ENCODE data around the gene CFAP74. TPM values are rescaled to one million over a fixed set of nuclear protein-coding genes. Genes with fewer than 3 reads are reported as not detected.
A peak's percentile ranks its signal among the peaks of the same experiment; 100 is the strongest.

CFAP74 gene, protein sequence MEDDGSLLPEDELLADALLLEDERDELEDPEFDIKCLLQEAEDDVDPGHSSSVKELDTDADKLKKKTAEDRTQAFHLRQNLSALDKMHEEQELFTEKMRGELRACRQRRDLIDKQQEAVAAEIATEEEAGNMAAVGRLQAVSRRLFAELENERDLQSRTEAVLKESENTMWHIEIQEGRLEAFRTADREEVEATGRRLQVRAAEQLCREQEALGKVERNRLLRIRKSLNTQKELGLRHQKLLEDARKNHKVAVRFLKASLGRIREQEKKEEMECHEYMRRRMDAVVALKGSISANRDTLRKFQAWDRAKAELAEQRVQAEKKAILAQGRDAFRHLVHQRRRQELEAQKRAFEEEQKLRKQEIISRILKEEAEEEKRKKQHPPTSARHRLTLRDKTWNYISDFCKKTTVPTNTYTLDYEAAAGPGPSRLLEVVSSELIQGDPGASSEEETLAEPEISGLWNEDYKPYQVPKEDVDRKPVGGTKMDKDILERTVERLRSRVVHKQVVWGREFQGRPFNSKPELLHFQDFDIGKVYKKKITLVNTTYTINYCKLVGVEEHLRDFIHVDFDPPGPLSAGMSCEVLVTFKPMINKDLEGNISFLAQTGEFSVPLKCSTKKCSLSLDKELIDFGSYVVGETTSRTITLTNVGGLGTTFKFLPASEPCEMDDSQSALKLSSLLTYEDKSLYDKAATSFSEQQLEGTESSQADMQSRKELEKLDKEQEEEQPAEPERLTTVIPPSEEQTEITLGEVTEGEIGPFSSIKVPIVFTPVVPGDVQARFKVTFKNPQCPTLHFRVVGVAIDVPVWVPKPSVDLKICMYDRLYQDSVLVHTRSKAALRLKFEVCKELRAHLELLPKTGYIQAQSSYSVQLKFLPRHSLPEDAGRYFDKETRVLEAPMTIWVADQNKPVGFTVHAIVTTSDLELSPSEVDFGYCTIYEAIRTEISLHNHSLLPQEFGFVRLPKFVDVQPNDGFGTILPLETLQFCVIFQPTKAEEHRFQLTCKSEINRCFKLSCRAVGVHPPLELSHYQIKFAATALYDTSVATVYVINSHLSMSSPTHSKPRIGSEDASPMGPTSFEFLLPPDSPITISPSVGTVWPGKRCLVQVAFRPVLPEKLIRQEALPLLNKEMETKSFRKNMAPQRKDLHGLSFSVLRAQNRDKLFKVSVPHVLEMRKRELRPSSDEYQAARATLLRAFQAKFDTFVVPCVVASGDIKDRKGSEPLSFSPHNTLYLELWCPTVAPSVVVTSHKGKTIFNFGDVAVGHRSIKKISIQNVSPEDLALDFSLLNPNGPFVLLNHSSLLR (N-terminal part only)
- total RNA-seq = 1 to 10 TPM in 1 of 2 donors, not detected in 1; 9.1 TPM

DNA sequence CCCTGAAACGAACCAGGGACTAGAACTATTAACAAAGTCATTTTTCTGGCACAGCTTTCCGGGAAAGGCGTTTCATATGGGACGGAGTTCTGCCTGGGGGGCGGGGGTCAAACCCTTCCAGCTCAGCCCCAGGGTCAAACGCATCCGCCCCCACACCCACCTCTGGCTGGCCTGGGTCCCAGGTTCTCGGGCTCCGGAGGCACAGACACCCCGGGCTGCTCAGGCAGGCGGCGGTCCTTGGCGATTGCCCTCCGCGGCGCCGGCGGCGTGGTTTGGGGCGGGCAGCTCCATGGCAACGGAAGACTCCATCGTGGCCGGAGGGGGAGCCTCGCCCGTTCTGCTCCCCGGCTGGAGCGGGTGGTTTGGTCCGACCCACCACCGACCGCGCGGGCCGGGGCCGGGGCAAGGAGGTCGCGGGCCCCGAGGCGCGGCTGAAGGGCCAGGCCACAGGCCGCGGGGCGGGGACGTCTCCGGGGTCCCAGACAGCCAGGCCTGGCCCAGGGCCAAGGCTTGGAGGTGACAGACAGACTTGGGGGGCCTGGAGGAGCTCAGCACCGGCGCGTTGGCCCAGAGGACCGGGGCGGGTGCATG is at the start of gene CFAP74:
CFAP74 (minus strand) TSS at position 246 of the 591 bp plus-strand sequence. CDS start 12,830 bp downstream, outside the sequence.
- Histone ChIP-seq H3K36me3 (no peaks in the 10 kb centered on the region), H3K9me3 (no peaks in the 10 kb centered on the region), H3K4me1 (replicated peaks) (no peaks in the 10 kb centered on the region), H3K27me3 (replicated peaks; ENCODE audit: insufficient read depth) (no peaks in the 10 kb centered on the region), H3K4me3 (peak within 1 kb of the TSS in 1 of 2 donors; percentile 15), H3K27ac (no peak within 1 kb of the TSS)
- 7% methylated on average over 42 of the region's 49 CpGs for WGBS
- intact Hi-C loops (cut with DNase I) = no loop called here
- TF ChIP-seq, protein P1, sequence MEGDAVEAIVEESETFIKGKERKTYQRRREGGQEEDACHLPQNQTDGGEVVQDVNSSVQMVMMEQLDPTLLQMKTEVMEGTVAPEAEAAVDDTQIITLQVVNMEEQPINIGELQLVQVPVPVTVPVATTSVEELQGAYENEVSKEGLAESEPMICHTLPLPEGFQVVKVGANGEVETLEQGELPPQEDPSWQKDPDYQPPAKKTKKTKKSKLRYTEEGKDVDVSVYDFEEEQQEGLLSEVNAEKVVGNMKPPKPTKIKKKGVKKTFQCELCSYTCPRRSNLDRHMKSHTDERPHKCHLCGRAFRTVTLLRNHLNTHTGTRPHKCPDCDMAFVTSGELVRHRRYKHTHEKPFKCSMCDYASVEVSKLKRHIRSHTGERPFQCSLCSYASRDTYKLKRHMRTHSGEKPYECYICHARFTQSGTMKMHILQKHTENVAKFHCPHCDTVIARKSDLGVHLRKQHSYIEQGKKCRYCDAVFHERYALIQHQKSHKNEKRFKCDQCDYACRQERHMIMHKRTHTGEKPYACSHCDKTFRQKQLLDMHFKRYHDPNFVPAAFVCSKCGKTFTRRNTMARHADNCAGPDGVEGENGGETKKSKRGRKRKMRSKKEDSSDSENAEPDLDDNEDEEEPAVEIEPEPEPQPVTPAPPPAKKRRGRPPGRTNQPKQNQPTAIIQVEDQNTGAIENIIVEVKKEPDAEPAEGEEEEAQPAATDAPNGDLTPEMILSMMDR (IDR thresholded peaks at IDR 0.05) = no peak
- TF ChIP-seq POLR2AphosphoS5 (IDR thresholded peaks at IDR 0.05) (no peak), POLR2A (IDR thresholded peaks at IDR 0.05) (no peak)
- DNase-seq (ENCODE audit: low spot score) = no peak

DNA sequence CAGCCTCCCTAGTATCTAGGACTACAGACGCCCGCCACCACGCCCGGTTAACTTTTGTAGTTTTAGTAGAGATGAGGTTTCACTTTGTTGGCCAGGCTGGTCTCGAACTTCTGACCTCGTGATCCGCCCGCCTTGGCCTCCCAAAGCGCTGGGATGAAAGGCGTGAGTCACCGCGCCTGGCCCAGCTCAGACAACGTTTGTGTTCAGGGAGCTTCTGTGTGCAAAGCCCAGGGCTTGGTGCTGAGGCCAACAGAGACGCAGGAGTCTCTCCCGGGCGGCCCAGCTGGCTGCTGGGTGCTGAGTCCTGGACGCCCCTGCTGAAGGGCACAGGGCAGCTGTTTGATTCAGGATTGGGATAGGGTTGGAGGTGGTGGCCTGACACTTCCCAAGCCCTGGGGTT is 49.6 kb upstream of the CFAP74 start:
- Histone ChIP-seq H3K4me3 (no peak overlapping the region), H3K27me3 (replicated peaks; ENCODE audit: insufficient read depth) (no peaks in the 10 kb centered on the region), H3K4me1 (replicated peaks) (no peaks in the 10 kb centered on the region), H3K36me3 (no peaks in the 10 kb centered on the region), H3K27ac (no peak overlapping the region), H3K9me3 (no peaks in the 10 kb centered on the region)
- DNase-seq (ENCODE audit: low spot score) = no peak
- 87% methylated on average over 17 of the region's 17 CpGs for WGBS
- intact Hi-C loops (cut with DNase I) = no loop called here
- TF ChIP-seq POLR2AphosphoS5 (IDR thresholded peaks at IDR 0.05) = no peak
- TF ChIP-seq, protein P1 (IDR thresholded peaks at IDR 0.05) = no peak
- TF ChIP-seq POLR2A (IDR thresholded peaks at IDR 0.05) = no peak

DNA sequence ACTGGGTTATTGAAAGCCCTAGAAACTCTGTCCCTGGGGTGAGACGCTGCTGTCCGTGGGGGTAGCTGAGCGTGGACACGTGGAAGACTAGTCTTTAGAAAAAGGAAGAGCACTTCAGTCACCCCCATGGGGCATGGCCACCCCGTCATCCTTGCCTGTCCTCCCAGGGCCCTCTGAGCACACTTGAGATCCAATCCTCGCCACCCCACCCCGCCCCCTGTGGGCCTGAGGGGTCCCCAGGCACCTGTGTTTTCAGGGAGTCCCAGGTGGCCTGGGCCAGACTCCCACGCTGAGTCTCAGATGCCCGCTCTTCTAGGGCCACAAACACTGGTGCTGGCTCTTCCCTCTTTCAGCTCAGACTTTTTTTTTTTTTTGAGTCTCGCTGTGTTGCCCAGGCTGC is 49.2 kb upstream of the CFAP74 start:
- no peak for DNase-seq (ENCODE audit: low spot score)
- intact Hi-C loops (cut with DNase I) = no loop called here
- Histone ChIP-seq H3K27me3 (replicated peaks; ENCODE audit: insufficient read depth) (no peaks in the 10 kb centered on the region), H3K36me3 (no peaks in the 10 kb centered on the region), H3K9me3 (no peaks in the 10 kb centered on the region), H3K4me1 (replicated peaks) (no peaks in the 10 kb centered on the region), H3K27ac (peak overlapping the region in 1 of 2 donors; percentile 86), H3K4me3 (no peak overlapping the region)
- WGBS = 90% methylated on average over 10 of the region's 10 CpGs
- TF ChIP-seq POLR2A (IDR thresholded peaks at IDR 0.05) (no peak), POLR2AphosphoS5 (IDR thresholded peaks at IDR 0.05) (no peak)
- TF ChIP-seq, protein P1 (IDR thresholded peaks at IDR 0.05) = no peak

DNA sequence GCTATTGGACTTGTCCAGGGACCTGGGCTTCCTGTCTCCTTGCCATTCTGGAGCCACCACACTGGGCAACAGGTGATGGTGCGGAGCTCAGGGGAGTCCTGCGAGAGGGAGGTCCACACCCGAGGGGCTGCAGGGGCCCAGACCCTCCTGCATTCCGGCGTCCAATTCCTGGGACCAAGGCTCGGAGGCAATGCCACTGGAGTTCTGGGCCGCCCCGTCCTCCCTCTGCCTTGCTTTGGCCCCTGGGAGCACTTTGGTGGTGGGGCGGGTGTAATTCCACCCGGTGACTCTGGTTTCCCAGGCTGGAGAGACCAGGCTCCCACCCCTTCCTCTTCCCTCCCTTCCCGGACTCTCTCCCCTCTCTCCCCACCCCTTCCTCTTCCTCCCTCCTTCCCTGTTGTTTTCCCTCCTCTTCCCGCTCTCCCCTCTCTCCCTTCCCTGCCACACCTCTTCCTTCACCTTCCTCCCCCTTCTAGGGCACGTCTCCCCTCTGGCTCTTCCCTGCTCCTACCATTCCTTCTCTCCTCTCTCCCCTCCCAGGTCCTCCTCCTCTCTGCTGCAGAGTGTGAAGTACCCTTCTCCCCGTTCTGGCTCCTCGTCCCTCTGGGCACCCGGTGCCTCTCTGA is 48.6 kb upstream of the CFAP74 start:
- no peak for TF ChIP-seq POLR2A (IDR thresholded peaks at IDR 0.05)
- TF ChIP-seq, protein P1 (IDR thresholded peaks at IDR 0.05) = no peak
- TF ChIP-seq POLR2AphosphoS5 (IDR thresholded peaks at IDR 0.05) = no peak
- DNase-seq (ENCODE audit: low spot score) = no peak
- Histone ChIP-seq H3K9me3 (no peaks in the 10 kb centered on the region), H3K4me3 (peak overlapping the region in 1 of 2 donors; percentile 81), H3K4me1 (replicated peaks) (no peaks in the 10 kb centered on the region), H3K36me3 (no peaks in the 10 kb centered on the region), H3K27ac (peak overlapping the region in 1 of 2 donors; percentile 86), H3K27me3 (replicated peaks; ENCODE audit: insufficient read depth) (no peaks in the 10 kb centered on the region)
- 72% methylated on average over 16 of the region's 16 CpGs for WGBS
- intact Hi-C loops (cut with DNase I) = no loop called here
